Right renal pelvis (tissue), 4 donors: ENCODE data around the gene RAPGEF6. TPM values are rescaled to one million over a fixed set of nuclear protein-coding genes. Genes with fewer than 3 reads are reported as not detected.

Source experiments
- polyA plus RNA-seq, 4 donors: library from polyadenylated mRNA; unstranded; fragments of 120-200 nt; gene quantifications; one replicate each; pipeline ENCODE4 v1.2.1, GENCODE V29; 2013; ENCODE audit not compliant: insufficient read length in 4 of 4

Gene RAPGEF6
- polyA plus RNA-seq, 4 donors, result 14.1 to 15.3 (median 14.6) TPM

Other genes with a start within 250 kb of the RAPGEF6 start
- 10 to 100 TPM; 13.2 to 18.1 (median 16.2) TPM for gene FNIP1, start 161.8 kb upstream of the RAPGEF6 start, polyA plus RNA-seq